ENCODE measurements around the gene RGMB.
"Not testable (repeated sequence)": the region's sequence is repeated elsewhere in the genome, so short reads cannot be mapped to it uniquely, and the experiment has no call there.

Gene RGMB

DNA sequence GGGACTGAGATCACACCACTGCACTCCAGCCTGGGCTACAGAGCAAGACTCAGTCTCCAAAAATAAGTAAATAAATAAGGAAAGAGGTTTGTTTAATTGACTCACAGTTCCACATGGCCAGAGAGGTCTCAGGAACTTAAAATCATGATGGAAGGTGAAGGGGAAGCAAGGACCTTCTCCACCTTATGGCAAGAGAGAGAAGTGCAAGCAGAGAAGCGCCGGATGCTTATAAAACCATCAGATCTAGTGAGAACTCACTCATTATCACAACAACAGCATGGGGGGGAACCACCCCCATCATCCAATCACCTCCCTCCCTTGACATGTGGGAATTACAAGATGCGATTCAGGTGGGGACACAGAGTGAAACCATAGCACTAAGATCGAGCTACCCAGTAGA is 22.8 kb upstream of the RGMB start:
- H2BK12ac ChIP-seq (ENCODE audit: low read length), result no peak overlapping the region
- no peak overlapping the region for H3K9ac ChIP-seq (ENCODE audit: low read length)
- H3K14ac ChIP-seq (ENCODE audit: low read length), result no peak overlapping the region
- no peak overlapping the region for H3K27ac ChIP-seq (ENCODE audit: low read depth, low read length)
- H3K18ac ChIP-seq (ENCODE audit: low read length), result no peak overlapping the region
- H3K4me1 ChIP-seq (ENCODE audit: control insufficient read depth in 1 of 2, insufficient read depth in 2 of 2, low read length in 2 of 2), result peaks cover 0 to 2% of the 10 kb centered on the region in 2 experiments
- H2AK5ac ChIP-seq (ENCODE audit: low read length), result no peak overlapping the region
- no peak overlapping the region for H2BK120ac ChIP-seq (ENCODE audit: insufficient read depth, low read length, poor library complexity)
- no peak overlapping the region for H3K4me2 ChIP-seq (ENCODE audit: low read length)
- no peak overlapping the region for H3K23ac ChIP-seq (ENCODE audit: low read length)
- H2BK5ac ChIP-seq (ENCODE audit: low read depth, low read length, poor library complexity), result no peak overlapping the region
- H3K27me3 ChIP-seq (ENCODE audit: insufficient read depth, low read length), result no peaks in the 10 kb centered on the region
- no peaks in the 10 kb centered on the region for H3K79me1 ChIP-seq (ENCODE audit: low read length)
- no peak overlapping the region for H3K4me3 ChIP-seq (ENCODE audit: low read depth, low read length)
- no peak overlapping the region for H3K4ac ChIP-seq (ENCODE audit: low read depth, low read length)
- H3K79me2 ChIP-seq (ENCODE audit: control insufficient read depth, insufficient read depth, low read length, poor library complexity), result no peaks in the 10 kb centered on the region
- peak in 1 of 2 donors; percentile 53 for DNase-seq
- H4K12ac ChIP-seq (ENCODE audit: low read depth, low read length), result no peak overlapping the region
- H4K91ac ChIP-seq (ENCODE audit: low read depth, low read length), result no peak overlapping the region
- H2AFZ ChIP-seq (ENCODE audit: insufficient read depth, low read length, poor library complexity), result no peak overlapping the region
- H4K8ac ChIP-seq (ENCODE audit: low read depth, low read length), result no peak overlapping the region
- no CpG with 5 or more reads among the region's 4 CpGs for WGBS (ENCODE audit: extremely low coverage, insufficient coverage, insufficient read length)
- no peaks in the 10 kb centered on the region for H3K9me3 ChIP-seq (ENCODE audit: insufficient read depth, low read depth, low read length)
- H3K36me3 ChIP-seq (ENCODE audit: control insufficient read depth in 1 of 2, insufficient read depth in 2 of 2, low read length in 2 of 2), result no peaks in the 10 kb centered on the region

- H2BK120ac ChIP-seq (ENCODE audit: insufficient read depth, low read length, poor library complexity); H3K4ac ChIP-seq (ENCODE audit: low read depth, low read length); H3K23ac ChIP-seq (ENCODE audit: low read length); H3K79me1 ChIP-seq (ENCODE audit: low read length); DNase-seq; H3K9me3 ChIP-seq (ENCODE audit: insufficient read depth, low read depth, low read length); H4K8ac ChIP-seq (ENCODE audit: low read depth, low read length); H2BK12ac ChIP-seq (ENCODE audit: low read length); H3K4me2 ChIP-seq (ENCODE audit: low read length); H3K4me3 ChIP-seq (ENCODE audit: low read depth, low read length); H3K27me3 ChIP-seq (ENCODE audit: insufficient read depth, low read length); H3K9ac ChIP-seq (ENCODE audit: low read length); H3K79me2 ChIP-seq (ENCODE audit: control insufficient read depth, insufficient read depth, low read length, poor library complexity); H3K4me1 ChIP-seq (ENCODE audit: control insufficient read depth in 1 of 2, insufficient read depth in 2 of 2, low read length in 2 of 2); H2BK5ac ChIP-seq (ENCODE audit: low read depth, low read length, poor library complexity); H3K27ac ChIP-seq (ENCODE audit: low read depth, low read length); H2AK5ac ChIP-seq (ENCODE audit: low read length); H3K36me3 ChIP-seq (ENCODE audit: control insufficient read depth in 1 of 2, insufficient read depth in 2 of 2, low read length in 2 of 2); H3K18ac ChIP-seq (ENCODE audit: low read length); H2AFZ ChIP-seq (ENCODE audit: insufficient read depth, low read length, poor library complexity): not testable (repeated sequence)
- Histone ChIP-seq H4K12ac (ENCODE audit: low read depth, low read length) (peak overlapping the region; percentile 30), H3K14ac (ENCODE audit: low read length) (peak overlapping the region; percentile 37), H4K91ac (ENCODE audit: low read depth, low read length) (peak overlapping the region; percentile 6)
- no CpG with 5 or more reads among the region's 7 CpGs for WGBS (ENCODE audit: extremely low coverage, insufficient coverage, insufficient read length)
These were observed 21.1 kb upstream of the RGMB start for GRCh38 chr5:98752331-98752730.

GRCh38 chr5:98752801-98753200 is 20.7 kb upstream of the RGMB start:
- not testable (repeated sequence) for H2AK5ac ChIP-seq (ENCODE audit: low read length); H4K12ac ChIP-seq (ENCODE audit: low read depth, low read length); H3K4me3 ChIP-seq (ENCODE audit: low read depth, low read length); H3K23ac ChIP-seq (ENCODE audit: low read length); H3K36me3 ChIP-seq (ENCODE audit: control insufficient read depth in 1 of 2, insufficient read depth in 2 of 2, low read length in 2 of 2); H3K18ac ChIP-seq (ENCODE audit: low read length); H3K27ac ChIP-seq (ENCODE audit: low read depth, low read length); H3K27me3 ChIP-seq (ENCODE audit: insufficient read depth, low read length); H3K4ac ChIP-seq (ENCODE audit: low read depth, low read length); H4K91ac ChIP-seq (ENCODE audit: low read depth, low read length); H3K4me1 ChIP-seq (ENCODE audit: control insufficient read depth in 1 of 2, insufficient read depth in 2 of 2, low read length in 2 of 2); H3K9ac ChIP-seq (ENCODE audit: low read length); H3K4me2 ChIP-seq (ENCODE audit: low read length); H3K9me3 ChIP-seq (ENCODE audit: insufficient read depth, low read depth, low read length); H2BK120ac ChIP-seq (ENCODE audit: insufficient read depth, low read length, poor library complexity); H2BK5ac ChIP-seq (ENCODE audit: low read depth, low read length, poor library complexity); H3K79me1 ChIP-seq (ENCODE audit: low read length); H3K79me2 ChIP-seq (ENCODE audit: control insufficient read depth, insufficient read depth, low read length, poor library complexity); H2BK12ac ChIP-seq (ENCODE audit: low read length); H4K8ac ChIP-seq (ENCODE audit: low read depth, low read length); DNase-seq; H2AFZ ChIP-seq (ENCODE audit: insufficient read depth, low read length, poor library complexity); H3K14ac ChIP-seq (ENCODE audit: low read length)
- no CpG with 5 or more reads among the region's 1 CpG for WGBS (ENCODE audit: extremely low coverage, insufficient coverage, insufficient read length)

GRCh38 chr5:98753507-98753906 is 20.0 kb upstream of the RGMB start:
- no CpG with 5 or more reads among the region's 4 CpGs for WGBS (ENCODE audit: extremely low coverage, insufficient coverage, insufficient read length)
- no peak overlapping the region for H2BK120ac ChIP-seq (ENCODE audit: insufficient read depth, low read length, poor library complexity)

More at GRCh38 chr5:98753507-98753906, 20.0 kb upstream of the RGMB start:
- Histone ChIP-seq H3K36me3 (ENCODE audit: control insufficient read depth in 1 of 2, insufficient read depth in 2 of 2, low read length in 2 of 2) (no peaks in the 10 kb centered on the region), H2AFZ (ENCODE audit: insufficient read depth, low read length, poor library complexity) (no peak overlapping the region), H3K9ac (ENCODE audit: low read length) (no peak overlapping the region), H2BK5ac (ENCODE audit: low read depth, low read length, poor library complexity) (no peak overlapping the region), H4K12ac (ENCODE audit: low read depth, low read length) (no peak overlapping the region), H3K4me2 (ENCODE audit: low read length) (no peak overlapping the region), H4K8ac (ENCODE audit: low read depth, low read length) (no peak overlapping the region), H3K14ac (ENCODE audit: low read length) (no peak overlapping the region), H3K79me1 (ENCODE audit: low read length) (no peaks in the 10 kb centered on the region), H3K18ac (ENCODE audit: low read length) (no peak overlapping the region), H3K4me1 (ENCODE audit: control insufficient read depth in 1 of 2, insufficient read depth in 2 of 2, low read length in 2 of 2) (peaks cover 0 to 2% of the 10 kb centered on the region in 2 experiments), H2BK12ac (ENCODE audit: low read length) (no peak overlapping the region), H3K23ac (ENCODE audit: low read length) (no peak overlapping the region), H3K9me3 (ENCODE audit: insufficient read depth, low read depth, low read length) (no peaks in the 10 kb centered on the region), H3K27ac (ENCODE audit: low read depth, low read length) (no peak overlapping the region), H3K4me3 (ENCODE audit: low read depth, low read length) (no peak overlapping the region), H4K91ac (ENCODE audit: low read depth, low read length) (no peak overlapping the region), H3K4ac (ENCODE audit: low read depth, low read length) (no peak overlapping the region), H2AK5ac (ENCODE audit: low read length) (no peak overlapping the region), H3K27me3 (ENCODE audit: insufficient read depth, low read length) (no peaks in the 10 kb centered on the region), H3K79me2 (ENCODE audit: control insufficient read depth, insufficient read depth, low read length, poor library complexity) (no peaks in the 10 kb centered on the region)
- no peak for DNase-seq

All from trophoblast cell (in vitro differentiated cells and primary cell).